CD4-positive, alpha-beta T cell (primary cell): Measurements from ENCODE around the gene TPCN1. TPM values are rescaled to one million over a fixed set of nuclear protein-coding genes. Genes with fewer than 3 reads are reported as not detected.

Source experiments
- ATAC-seq: fragments of 200-7000 bp; cut with Tn5 transposase; one replicate; pipeline ENCODE4 v1.10.0; 2022; ENCODE audit warnings: mild to moderate bottlenecking; ENCODE audit not compliant: poor library complexity
- CTCF ChIA-PET: fragments of 350-600 bp; sonication (Branson Sonifier 250); formaldehyde crosslinking; loops from one replicate; lab custom pipeline; 2021; ENCODE audit warnings: antibody characterized with exemption, inconsistent platforms; lab: Charles Lee
- POLR2A ChIA-PET: fragments of 350-600 bp; sonication (Branson Sonifier 250); formaldehyde crosslinking; loops from one replicate; lab custom pipeline; 2021; ENCODE audit warnings: antibody characterized with exemption, inconsistent platforms; lab: Charles Lee
- DNase-seq, 14 experiments: peaks; one replicate each; pipeline ENCODE4 v3.0.0-alpha.2; 2013 to 2020; ENCODE audit warnings: mixed read lengths in 2 of 14
- H3K27ac ChIP-seq, 2 donors: one replicate each; pipeline versions ENCODE4 v1.5.1 to v1.7.0; 2013; ENCODE audit warnings: low read length in 2 of 2, low read depth in 1 of 2, mild to moderate bottlenecking in 1 of 2
- H3K27me3 ChIP-seq, 2 experiments: 1 replicate in 1 of 2; 2 replicates in 1 of 2; pipeline versions ENCODE4 v1.6.1 to v1.7.0; 2013; ENCODE audit warnings: low read length in 2 of 2, control low read depth in 1 of 2, mild to moderate bottlenecking in 1 of 2, moderate library complexity in 1 of 2; ENCODE audit not compliant: insufficient read depth in 2 of 2, control insufficient read depth in 1 of 2
- H3K36me3 ChIP-seq: one replicate; pipeline ENCODE4 v1.6.1; 2013; ENCODE audit warnings: low read length, control low read depth; ENCODE audit not compliant: insufficient read depth
- H3K4me1 ChIP-seq: one replicate; pipeline ENCODE4 v1.6.1; 2013; ENCODE audit warnings: low read length, control low read depth; ENCODE audit not compliant: insufficient read depth
- H3K4me3 ChIP-seq: one replicate; pipeline ENCODE4 v1.5.1; 2013; ENCODE audit warnings: mild to moderate bottlenecking, low read length, moderate library complexity
- H3K9me3 ChIP-seq, 2 experiments: 1 replicate in 1 of 2; 2 replicates in 1 of 2; pipeline versions ENCODE4 v1.6.1 to v1.7.0; 2013; ENCODE audit warnings: low read length in 2 of 2, mild to moderate bottlenecking in 2 of 2, control low read depth in 1 of 2, moderate library complexity in 1 of 2; ENCODE audit not compliant: control insufficient read depth in 1 of 2, insufficient read depth in 1 of 2
- H3K27ac Mint-ChIP-seq: one replicate; pipeline ENCODE4 v1.8.0; 2020; ENCODE audit warnings: mixed read lengths
- H3K27me3 Mint-ChIP-seq: one replicate; pipeline ENCODE4 v1.8.0; 2021; ENCODE audit warnings: mixed read lengths
- H3K36me3 Mint-ChIP-seq: one replicate; pipeline ENCODE4 v1.8.0; 2021; ENCODE audit warnings: low read depth, mixed read lengths
- H3K4me1 Mint-ChIP-seq: one replicate; pipeline ENCODE4 v1.8.0; 2021; ENCODE audit warnings: low read depth, mixed read lengths
- H3K4me3 Mint-ChIP-seq: one replicate; pipeline ENCODE4 v1.8.0; 2020; ENCODE audit warnings: mild to moderate bottlenecking, mixed read lengths
- H3K9me3 Mint-ChIP-seq: one replicate; pipeline ENCODE4 v1.8.0; 2020; ENCODE audit warnings: mixed read lengths
- CTCF ChIP-seq: fragments of 200-600 bp; IDR thresholded peaks from one replicate; pipeline ENCODE4 v1.8.0; 2022; ENCODE audit warnings: antibody characterized with exemption, mild to moderate bottlenecking
- intact Hi-C, 2 experiments: fragments of 100-400 bp; cut with DNase I in 1 of 2; cut with micrococcal nuclease in 1 of 2; formaldehyde crosslinking; loops; one replicate each; pipeline versions ENCODE4 v1.15.1 to v1.9.0; 2023 to 2025; cut with DNase I, micrococcal nuclease
- total RNA-seq, 174 experiments: library from RNA in 2 of 174; stranded (reverse) in 2 of 174; gene quantifications; one replicate each; pipeline ENCODE4 v1.2.3 and lab custom pipeline; 2021 to 2026

TPCN1 gene
- total RNA-seq, 2 experiments from 2014 or later = 52.4 to 59.7 TPM

GRCh38 chr12:113298861-113299545 lies 77.7 kb downstream of the TPCN1 start:
- Mint-ChIP-seq H3K36me3 (peaks cover 63% of the 10 kb centered on the region), H3K27ac (no peak overlapping the region), H3K4me3 (no peak overlapping the region), H3K9me3 (no peaks in the 10 kb centered on the region), H3K4me1 (peaks cover 15% of the 10 kb centered on the region), H3K27me3 (no peaks in the 10 kb centered on the region)
- no peak overlapping the region for H3K27ac ChIP-seq
- peaks cover 59% of the 10 kb centered on the region for H3K36me3 ChIP-seq
- no peak overlapping the region for H3K4me3 ChIP-seq
- no peak for ATAC-seq
- no peak for TF ChIP-seq CTCF
- DNase-seq = no peak
- intact Hi-C loops = no loop called here
- CTCF ChIA-PET = no interaction called here
- POLR2A ChIA-PET = no interaction called here
- peaks cover 12% of the 10 kb centered on the region for H3K4me1 ChIP-seq
- H3K27me3 ChIP-seq = no peaks in the 10 kb centered on the region
- H3K9me3 ChIP-seq = no peaks in the 10 kb centered on the region

- no peak overlapping the region for H3K27ac ChIP-seq
- H3K4me3 Mint-ChIP-seq = no peak overlapping the region
- H3K36me3 Mint-ChIP-seq = peaks cover 65% of the 10 kb centered on the region
- intact Hi-C loops = no loop called here
- no peak overlapping the region for H3K4me3 ChIP-seq
- no peak overlapping the region for H3K27ac Mint-ChIP-seq
- H3K9me3 ChIP-seq = no peaks in the 10 kb centered on the region
- H3K9me3 Mint-ChIP-seq = no peaks in the 10 kb centered on the region
- no peaks in the 10 kb centered on the region for H3K27me3 Mint-ChIP-seq
- TF ChIP-seq CTCF = no peak
- ChIA-PET CTCF (no interaction called here), POLR2A (no interaction called here)
- H3K27me3 ChIP-seq = no peaks in the 10 kb centered on the region
- DNase-seq (no peak), ATAC-seq (no peak)
- H3K36me3 ChIP-seq = peaks cover 60% of the 10 kb centered on the region
- peaks cover 15% of the 10 kb centered on the region for H3K4me1 ChIP-seq
- peaks cover 15% of the 10 kb centered on the region for H3K4me1 Mint-ChIP-seq
These were observed 78.5 kb downstream of the TPCN1 start for GRCh38 chr12:113299619-113300237.

DNA sequence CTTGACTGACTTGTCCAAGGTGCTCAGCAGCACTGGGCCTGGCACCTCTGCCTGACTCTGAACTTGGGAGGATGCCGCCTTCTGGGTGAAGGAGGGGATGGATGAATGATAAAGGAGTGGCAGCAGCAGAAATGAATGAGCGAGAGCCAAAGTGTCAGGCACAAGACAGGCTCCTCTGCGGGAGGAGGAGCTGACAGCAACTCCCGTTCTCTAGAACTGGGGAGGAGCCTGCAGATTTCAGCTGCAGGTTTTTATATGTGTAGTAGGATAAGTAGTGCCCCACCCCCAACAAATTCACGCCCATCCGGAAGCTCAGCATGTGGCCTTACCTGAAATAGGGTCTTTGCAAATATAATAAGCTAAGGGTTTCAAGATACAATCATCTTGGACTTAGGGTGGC lies 80.5 kb downstream of the TPCN1 start:
- POLR2A ChIA-PET = no interaction called here
- intact Hi-C loops = no loop called here
- Mint-ChIP-seq H3K9me3 (no peaks in the 10 kb centered on the region), H3K27me3 (no peaks in the 10 kb centered on the region), H3K4me1 (peaks cover 15% of the 10 kb centered on the region), H3K36me3 (peaks cover 63% of the 10 kb centered on the region), H3K4me3 (no peak overlapping the region), H3K27ac (peak overlapping the region; percentile 49)
- DNase-seq = no peak
- CTCF ChIA-PET = no interaction called here
- ATAC-seq = no peak
- Histone ChIP-seq H3K9me3 (no peaks in the 10 kb centered on the region), H3K36me3 (peaks cover 68% of the 10 kb centered on the region), H3K4me1 (peaks cover 15% of the 10 kb centered on the region), H3K4me3 (no peak overlapping the region), H3K27me3 (no peaks in the 10 kb centered on the region), H3K27ac (no peak overlapping the region)
- no peak for TF ChIP-seq CTCF
